IMR-90 (cell line): ENCODE measurements around the gene AKAP7. TPM values are rescaled to one million over a fixed set of nuclear protein-coding genes. Genes with fewer than 3 reads are reported as not detected.

Experiments used
- ATAC-seq: fragments of 200-7000 bp; cut with Tn5 transposase; 2 replicates; pipeline ENCODE4 v1.9.1; 2020; ENCODE audit warnings: low read depth, mild to moderate bottlenecking, moderate library complexity
- BruUV-seq: library from RNA; stranded (reverse); fragments of 400-500 nt; replicated peaks from 2 replicates; lab custom pipeline; 2021; lab: Mats Ljungman, UMichigan
- CTCF ChIA-PET: fragments of 300-600 bp; formaldehyde crosslinking; extraction: SDS; loops from one replicate; lab custom pipeline; 2021; ENCODE audit warnings: antibody characterized with exemption; lab: Yijun Ruan, JAX
- POLR2A ChIA-PET: fragments of 300-600 bp; sonication (Branson Sonifier 250); formaldehyde crosslinking; loops from one replicate; lab custom pipeline; 2022; ENCODE audit warnings: antibody characterized with exemption; ENCODE audit not compliant: unreplicated experiment; lab: Charles Lee
- DNase-seq: peaks from one replicate; pipeline ENCODE4 v3.0.0; 2013
- H2AFZ ChIP-seq: replicated peaks from 2 replicates; pipeline ENCODE3; 2013; ENCODE audit warnings: low read length, mild to moderate bottlenecking; ENCODE audit not compliant: poor library complexity
- H2AK5ac ChIP-seq: 2 replicates; pipeline ENCODE4 v1.6.1; 2013; ENCODE audit warnings: low read depth, low read length, inconsistent platforms
- H2AK9ac ChIP-seq: replicated peaks from 2 replicates; pipeline ENCODE3; 2013; ENCODE audit warnings: mild to moderate bottlenecking, low read depth, low read length, moderate library complexity; ENCODE audit not compliant: poor library complexity
- H2BK120ac ChIP-seq: 2 replicates; pipeline ENCODE4 v1.6.1; 2013; ENCODE audit warnings: low read depth, low read length, inconsistent platforms
- H2BK15ac ChIP-seq: 3 replicates; pipeline ENCODE4 v1.6.1; 2013; ENCODE audit warnings: low read depth, low read length, inconsistent platforms
- H2BK20ac ChIP-seq: 2 replicates; pipeline ENCODE4 v1.6.1; 2013; ENCODE audit warnings: low read depth, mild to moderate bottlenecking, inconsistent platforms, low read length, moderate library complexity
- H2BK5ac ChIP-seq: 2 replicates; pipeline ENCODE4 v1.6.1; 2013; ENCODE audit warnings: mild to moderate bottlenecking, low read depth, low read length, inconsistent platforms; ENCODE audit not compliant: poor library complexity, severe bottlenecking
- H3K14ac ChIP-seq: replicated peaks from 2 replicates; pipeline ENCODE4 v1.6.1; 2013; ENCODE audit warnings: low read depth, low read length, inconsistent platforms
- H3K18ac ChIP-seq: 2 replicates; pipeline ENCODE4 v1.6.1; 2013; ENCODE audit warnings: low read depth, low read length, control low read depth
- H3K23ac ChIP-seq: 2 replicates; pipeline ENCODE4 v1.6.1; 2013; ENCODE audit warnings: low read depth, low read length, inconsistent platforms
- H3K27ac ChIP-seq: 2 replicates; pipeline ENCODE4 v1.5.1; 2013; ENCODE audit warnings: mild to moderate bottlenecking, control low read depth, low read length; ENCODE audit not compliant: insufficient read depth
- H3K27me3 ChIP-seq: 2 replicates; pipeline ENCODE4 v1.6.1; 2013; ENCODE audit warnings: low read length; ENCODE audit not compliant: control insufficient read depth, insufficient read depth
- H3K36me3 ChIP-seq: 2 replicates; pipeline ENCODE4 v1.6.1; 2013; ENCODE audit warnings: low read length, mixed read lengths; ENCODE audit not compliant: control insufficient read depth, insufficient read depth
- H3K4ac ChIP-seq: 2 replicates; pipeline ENCODE4 v1.6.1; 2013; ENCODE audit warnings: low read depth, low read length, inconsistent platforms
- H3K4me1 ChIP-seq: 2 replicates; pipeline ENCODE4 v1.6.1; 2013; ENCODE audit warnings: low read length, mixed read lengths; ENCODE audit not compliant: control insufficient read depth, insufficient read depth
- H3K4me2 ChIP-seq: 2 replicates; pipeline ENCODE4 v1.6.1; 2013; ENCODE audit warnings: low read depth, mild to moderate bottlenecking, control low read depth, low read length, moderate library complexity
- H3K4me3 ChIP-seq: 2 replicates; pipeline ENCODE4 v1.5.1; 2013; ENCODE audit warnings: low read depth, mild to moderate bottlenecking, control low read depth, low read length, moderate library complexity; ENCODE audit not compliant: insufficient read depth
- H3K56ac ChIP-seq: 2 replicates; pipeline ENCODE4 v1.6.1; 2013; ENCODE audit warnings: low read length, inconsistent platforms; ENCODE audit not compliant: insufficient read depth; ENCODE audit errors: extremely low read depth
- H3K79me1 ChIP-seq, 2 experiments: 2 replicates each; pipeline ENCODE4 v1.6.1; 2013; ENCODE audit warnings: low read length in 2 of 2, inconsistent platforms in 1 of 2, low read depth in 1 of 2
- H3K9ac ChIP-seq: 2 replicates; pipeline ENCODE4 v1.6.1; 2013; ENCODE audit warnings: low read depth, low read length, control low read depth
- H3K9me1 ChIP-seq: 2 replicates; pipeline ENCODE4 v1.6.1; 2013; ENCODE audit warnings: low read length, inconsistent platforms; ENCODE audit not compliant: insufficient read depth
- H3K9me3 ChIP-seq: 2 replicates; pipeline ENCODE4 v1.6.1; 2013; ENCODE audit warnings: low read length; ENCODE audit not compliant: control insufficient read depth, insufficient read depth
- H4K20me1 ChIP-seq: 2 replicates; pipeline ENCODE4 v1.6.1; 2013; ENCODE audit warnings: low read length, inconsistent platforms; ENCODE audit not compliant: insufficient read depth
- H4K5ac ChIP-seq: 2 replicates; pipeline ENCODE4 v1.6.1; 2013; ENCODE audit warnings: mild to moderate bottlenecking, low read depth, low read length, control low read depth
- H4K8ac ChIP-seq, 2 experiments: 2 replicates each; pipeline ENCODE4 v1.6.1; 2013; ENCODE audit warnings: low read depth in 2 of 2, low read length in 2 of 2, control low read depth in 1 of 2, inconsistent platforms in 1 of 2
- H4K91ac ChIP-seq: 2 replicates; pipeline ENCODE4 v1.6.1; 2013; ENCODE audit warnings: low read depth, low read length, inconsistent platforms; ENCODE audit not compliant: insufficient read depth
- CEBPB ChIP-seq: IDR thresholded peaks from 2 replicates; pipeline ENCODE4 v1.6.1; 2012; ENCODE audit warnings: low read depth, low read length, improper control_type of control experiment
- CHD1 ChIP-seq: IDR thresholded peaks from 2 replicates; pipeline ENCODE4 v1.6.1; 2012; ENCODE audit warnings: low read depth, low read length, improper control_type of control experiment
- CTCF ChIP-seq: conservative IDR thresholded peaks from 2 replicates; pipeline ENCODE4 v1.5.1; 2012; ENCODE audit warnings: mild to moderate bottlenecking, low read depth, low read length, improper control_type of control experiment
- ELK1 ChIP-seq: fragments of 150-350 bp; IDR thresholded peaks from 2 replicates; pipeline ENCODE4 v1.6.1; 2016; ENCODE audit warnings: low read depth, mild to moderate bottlenecking, low read length, moderate library complexity, borderline replicate concordance
- FOS ChIP-seq: fragments of 150-350 bp; IDR thresholded peaks from 2 replicates; pipeline ENCODE4 v1.6.1; 2016; ENCODE audit warnings: low read depth, low read length
- MAFK ChIP-seq: IDR thresholded peaks from 2 replicates; pipeline ENCODE4 v1.6.1; 2012; ENCODE audit warnings: low read depth, low read length, improper control_type of control experiment
- MAZ ChIP-seq: IDR thresholded peaks from 2 replicates; pipeline ENCODE4 v1.6.1; 2012; ENCODE audit warnings: low read depth, mild to moderate bottlenecking, low read length, improper control_type of control experiment, moderate library complexity, borderline replicate concordance
- MXI1 ChIP-seq: IDR thresholded peaks from 2 replicates; pipeline ENCODE4 v1.6.1; 2012; ENCODE audit warnings: low read depth, mild to moderate bottlenecking, low read length, moderate library complexity, borderline replicate concordance
- NFE2L2 ChIP-seq: fragments of 150-350 bp; IDR thresholded peaks from 2 replicates; pipeline ENCODE4 v1.6.1; 2016; ENCODE audit warnings: low read depth, mild to moderate bottlenecking, low read length
- POLR2A ChIP-seq: IDR thresholded peaks from 2 replicates; pipeline ENCODE4 v1.6.1; 2012; ENCODE audit warnings: mild to moderate bottlenecking, low read depth, low read length
- RAD21 ChIP-seq: IDR thresholded peaks from 2 replicates; pipeline ENCODE4 v1.6.1; 2012; ENCODE audit warnings: low read length, improper control_type of control experiment
- RCOR1 ChIP-seq: IDR thresholded peaks from 2 replicates; pipeline ENCODE4 v1.6.1; 2012; ENCODE audit warnings: mild to moderate bottlenecking, low read length, improper control_type of control experiment; ENCODE audit not compliant: insufficient replicate concordance
- SMC3 ChIP-seq: fragments of 150-350 bp; IDR thresholded peaks from 2 replicates; pipeline ENCODE4 v1.6.1; 2016; ENCODE audit warnings: low read depth, mild to moderate bottlenecking, antibody characterized with exemption, low read length, moderate library complexity
- WGBS, 2 experiments: methylation state at CpG; one replicate each; pipeline versions ENCODE4 v1.1.5 to v1.1.7; 2013; ENCODE audit warnings: missing lambda C conversion rate in 2 of 2; ENCODE audit not compliant: insufficient read length in 1 of 2; ENCODE audit errors: extremely low coverage in 2 of 2; 5-methylcytosine and 5-hydroxymethylcytosine counted together
- dilution Hi-C: fragments of 300-500 bp; cut with HindIII; formaldehyde crosslinking; loops from one replicate; pipeline ENCODE4 v1.14.3; 2018; ENCODE audit warnings: low sequenced_read_pairs; ENCODE audit not compliant: unreplicated experiment
- in situ Hi-C: fragments of 300-500 bp; cut with MboI; formaldehyde crosslinking; loops from 3 replicates; pipeline ENCODE4 v1.14.3; 2019; ENCODE audit warnings: low sequenced_read_pairs, inconsistent platforms, mixed read lengths
- intact Hi-C: fragments of 100-400 bp; cut with micrococcal nuclease; formaldehyde crosslinking; loops from 2 replicates; pipeline ENCODE4 v1.10.0; 2022
- polyA plus RNA-seq, 3 experiments: library from polyadenylated mRNA; depleted of rRNA; stranded (reverse); fragments of >200 nt; gene quantifications; 2 replicates each; pipeline ENCODE4 v1.2.3, GENCODE V29; 2012; ENCODE audit warnings: low replicate concordance in 1 of 3
- total RNA-seq: library from RNA; depleted of rRNA; stranded (reverse); fragments of >200 nt; gene quantifications from 2 replicates; pipeline ENCODE4 v1.2.3, GENCODE V29; 2012
- TF ChIP-seq, protein P1 (sequence below): fragments of 150-350 bp; IDR thresholded peaks from 2 replicates; pipeline ENCODE4 v1.6.1; 2017; ENCODE audit warnings: mild to moderate bottlenecking, antibody characterized with exemption, low read length, low read depth

AKAP7 gene
- total and polyA plus RNA-seq, 2 of the 4 experiments (the other 2 are of a cell fraction) = 0.54 to 1.1 TPM

- peak overlapping the region; percentile 57; the same call in 1 of the 2 replicates for H4K5ac ChIP-seq
- peak overlapping the region; percentile 20; the same call in 1 of the 2 replicates for H3K14ac ChIP-seq
- H3K18ac ChIP-seq = no peak overlapping the region; the same call in 1 of the 2 replicates
- H3K4ac ChIP-seq = peak overlapping the region; percentile 45; the same call in 1 of the 2 replicates
- H3K79me1 ChIP-seq = peaks cover 3 to 16% of the 10 kb centered on the region in 2 experiments; a peak in 1 of 4 replicates
- peaks cover 2% of the 10 kb centered on the region for H3K4me1 ChIP-seq
- H2BK20ac ChIP-seq = no peak overlapping the region
- H3K27me3 ChIP-seq = no peaks in the 10 kb centered on the region; the same call in 1 of the 2 replicates
- no peak overlapping the region for H3K56ac ChIP-seq
- no peak overlapping the region for H2AK5ac ChIP-seq
- H4K8ac ChIP-seq = peak overlapping the region; percentile 24 to 72; a peak in 3 of 4 replicates
- H2AFZ ChIP-seq = no peak overlapping the region
- ChIA-PET CTCF (interaction anchor here (1.1 kb wide), 1 partner anchor 249 kb away, joined by 4 read pairs; no protein-coding TSS in a partner anchor), POLR2A (no interaction called here)
- H3K9ac ChIP-seq = peak overlapping the region; percentile 21; the same call in 1 of the 2 replicates
- in situ Hi-C loops = no loop called here
- H3K4me3 ChIP-seq = no peak overlapping the region
- 0 out of 2 replicates have a peak overlapping the region, but pooled peaks have one; percentile 8 for H4K91ac ChIP-seq
- H2BK120ac ChIP-seq = peak overlapping the region; percentile 33; the same call in 1 of the 2 replicates
- H3K4me2 ChIP-seq = peak overlapping the region; percentile 75
- BruUV-seq = no TSS peak
- peak overlapping the region; percentile 4; the same call in 1 of the 2 replicates for H3K27ac ChIP-seq
- intact Hi-C loops = loop anchor here (2.0 kb wide), 1 partner anchor 72 kb away; the partner anchor contains the start of gene EPB41L2
- no peak overlapping the region for H3K23ac ChIP-seq
- ATAC-seq (no peak), DNase-seq (no peak)
- dilution Hi-C loops = no loop called here
- no CpG with 5 or more reads among the region's 14 CpGs for WGBS, 2 experiments
- no peak overlapping the region for H2AK9ac ChIP-seq
- H2BK15ac ChIP-seq = no peak overlapping the region
- no peaks in the 10 kb centered on the region for H3K9me1 ChIP-seq
- no peaks in the 10 kb centered on the region for H3K36me3 ChIP-seq
- no peaks in the 10 kb centered on the region for H3K9me3 ChIP-seq
- no peak overlapping the region for H2BK5ac ChIP-seq
- H4K20me1 ChIP-seq = no peaks in the 10 kb centered on the region
- TF ChIP-seq, protein P1, sequence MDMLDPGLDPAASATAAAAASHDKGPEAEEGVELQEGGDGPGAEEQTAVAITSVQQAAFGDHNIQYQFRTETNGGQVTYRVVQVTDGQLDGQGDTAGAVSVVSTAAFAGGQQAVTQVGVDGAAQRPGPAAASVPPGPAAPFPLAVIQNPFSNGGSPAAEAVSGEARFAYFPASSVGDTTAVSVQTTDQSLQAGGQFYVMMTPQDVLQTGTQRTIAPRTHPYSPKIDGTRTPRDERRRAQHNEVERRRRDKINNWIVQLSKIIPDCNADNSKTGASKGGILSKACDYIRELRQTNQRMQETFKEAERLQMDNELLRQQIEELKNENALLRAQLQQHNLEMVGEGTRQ = no peak
- TF ChIP-seq RCOR1 (no peak), ELK1 (no peak), CEBPB (no peak), CTCF (no peak), NFE2L2 (no peak), SMC3 (no peak), MAZ (no peak), MAFK (no peak), POLR2A (no peak), CHD1 (no peak), RAD21 (no peak), MXI1 (no peak), FOS (no peak)
These were observed 867 bp upstream of the AKAP7 start for GRCh38 chr6:131134220-131134979.
